GM12892 (cell line): ENCODE measurements around the gene VTI1B.

ENCODE experiments used
- POLR2A ChIP-seq: IDR thresholded peaks from 2 replicates; pipeline ENCODE4 v1.6.1; 2011; ENCODE audit warnings: low read depth, low read length, control low read depth
- POLR2AphosphoS5 ChIP-seq: IDR thresholded peaks from 2 replicates; pipeline ENCODE4 v1.6.1; 2011; ENCODE audit warnings: low read depth, low read length, control low read depth
- TAF1 ChIP-seq: IDR thresholded peaks from 2 replicates; pipeline ENCODE4 v1.6.1; 2011; ENCODE audit warnings: low read depth, mild to moderate bottlenecking, control low read depth, low read length, borderline replicate concordance

- TF ChIP-seq POLR2A: 0 out of 2 replicates have a peak, but pooled peaks have one; percentile 26
- TF ChIP-seq TAF1: no peak
- no peak for TF ChIP-seq POLR2AphosphoS5
These were observed 54.8 kb downstream of the VTI1B start, which contains the start of gene ARG2 for GRCh38 chr14:67619446-67620216.
